ENCODE data around the gene WDR7.

Gene WDR7

DNA sequence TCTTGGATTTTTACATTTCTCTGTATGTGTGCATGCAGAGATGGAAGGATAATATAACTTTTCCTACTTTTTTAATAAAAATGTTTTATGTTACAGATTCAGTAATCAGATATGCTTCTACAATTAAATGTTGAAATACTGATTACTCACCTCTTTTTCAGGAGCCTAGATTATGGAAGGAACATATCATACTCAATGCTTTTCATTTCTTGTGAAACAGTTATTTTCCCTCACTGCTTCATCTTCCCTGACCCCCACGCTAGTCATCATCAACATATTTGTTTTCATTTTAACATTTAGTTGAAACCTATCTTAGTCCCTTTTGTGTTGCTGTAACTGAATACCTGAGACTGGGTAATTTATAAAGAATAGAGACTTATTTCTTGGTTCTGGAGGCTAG, 190.7 kb downstream of the WDR7 start:
- H3K27me3 Mint-ChIP-seq = no peaks in the 10 kb centered on the region
- no peak overlapping the region for H3K4me3 Mint-ChIP-seq
- peaks cover 20% of the 10 kb centered on the region for H3K36me3 Mint-ChIP-seq
- no peak overlapping the region for H3K27ac Mint-ChIP-seq
- H3K9me3 Mint-ChIP-seq (ENCODE audit: low read depth) = peaks cover 3% of the 10 kb centered on the region
- H3K4me1 Mint-ChIP-seq (ENCODE audit: low read depth) = no peaks in the 10 kb centered on the region

GRCh38 chr18:56843241-56843640, 192.1 kb downstream of the WDR7 start:
- H3K9me3 Mint-ChIP-seq (ENCODE audit: low read depth) = peaks cover 4% of the 10 kb centered on the region
- peaks cover 20% of the 10 kb centered on the region for H3K36me3 Mint-ChIP-seq
- H3K4me3 Mint-ChIP-seq = no peak overlapping the region
- no peak overlapping the region for H3K27ac Mint-ChIP-seq
- no peaks in the 10 kb centered on the region for H3K4me1 Mint-ChIP-seq (ENCODE audit: low read depth)
- no peaks in the 10 kb centered on the region for H3K27me3 Mint-ChIP-seq

DNA sequence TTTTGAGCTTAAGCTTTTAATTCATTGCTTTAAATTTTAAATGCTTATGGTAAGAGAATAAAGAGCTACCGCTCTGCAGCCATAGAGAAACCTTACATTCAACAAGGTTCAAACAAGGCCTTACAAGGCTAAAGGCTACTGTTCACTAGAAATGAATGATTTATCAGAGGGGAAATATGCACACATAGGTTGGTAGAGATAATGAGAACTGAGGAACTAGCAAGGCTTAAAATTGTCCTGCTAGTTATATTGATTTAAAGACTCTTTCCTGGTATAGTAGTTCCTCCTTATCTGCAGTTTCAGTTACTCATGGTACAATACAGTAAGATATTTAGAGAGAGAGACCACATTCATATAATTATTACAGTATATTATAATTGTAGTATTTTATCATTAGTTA, 193.4 kb downstream of the WDR7 start:
- H3K27ac Mint-ChIP-seq = no peak overlapping the region
- no peaks in the 10 kb centered on the region for H3K27me3 Mint-ChIP-seq
- H3K36me3 Mint-ChIP-seq = peaks cover 26% of the 10 kb centered on the region

GRCh38 chr18:56851774-56852173, 200.6 kb downstream of the WDR7 start:
- no peak overlapping the region for H3K27ac Mint-ChIP-seq

More for the DNA sequence above, 193.4 kb downstream of the WDR7 start:
- Mint-ChIP-seq H3K4me3 (no peak overlapping the region), H3K9me3 (ENCODE audit: low read depth) (peaks cover 4% of the 10 kb centered on the region), H3K4me1 (ENCODE audit: low read depth) (no peaks in the 10 kb centered on the region)

DNA sequence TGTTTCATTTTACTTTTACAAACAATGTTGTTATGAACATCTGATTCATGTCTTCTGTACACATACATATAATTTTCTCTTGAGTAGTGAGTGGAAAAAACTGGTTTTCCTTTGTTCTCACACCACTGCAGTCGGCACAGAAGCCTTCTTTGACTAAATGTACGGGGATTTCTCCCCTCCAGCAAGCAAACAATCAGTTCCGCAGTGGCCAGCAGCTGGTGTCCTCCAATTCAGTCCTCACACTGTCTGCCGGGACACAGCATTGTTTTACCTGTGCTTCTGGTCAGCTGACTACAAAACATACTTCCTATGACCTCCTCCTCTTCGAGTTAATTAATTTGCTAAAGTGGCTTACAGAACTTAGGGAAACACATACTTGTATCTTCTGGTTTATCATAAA, 202.8 kb downstream of the WDR7 start:
- peaks cover 23% of the 10 kb centered on the region for H3K36me3 Mint-ChIP-seq
- no peaks in the 10 kb centered on the region for H3K9me3 Mint-ChIP-seq (ENCODE audit: low read depth)
- H3K27me3 Mint-ChIP-seq = no peaks in the 10 kb centered on the region
- H3K27ac Mint-ChIP-seq = no peak overlapping the region
- H3K4me1 Mint-ChIP-seq (ENCODE audit: low read depth) = peaks cover 3% of the 10 kb centered on the region
- H3K4me3 Mint-ChIP-seq = no peak overlapping the region

More at GRCh38 chr18:56851774-56852173, 200.6 kb downstream of the WDR7 start:
- Mint-ChIP-seq H3K4me1 (ENCODE audit: low read depth) (peaks cover 3% of the 10 kb centered on the region), H3K4me3 (no peak overlapping the region), H3K27me3 (no peaks in the 10 kb centered on the region), H3K9me3 (ENCODE audit: low read depth) (peaks cover 1% of the 10 kb centered on the region), H3K36me3 (peaks cover 22% of the 10 kb centered on the region)

DNA sequence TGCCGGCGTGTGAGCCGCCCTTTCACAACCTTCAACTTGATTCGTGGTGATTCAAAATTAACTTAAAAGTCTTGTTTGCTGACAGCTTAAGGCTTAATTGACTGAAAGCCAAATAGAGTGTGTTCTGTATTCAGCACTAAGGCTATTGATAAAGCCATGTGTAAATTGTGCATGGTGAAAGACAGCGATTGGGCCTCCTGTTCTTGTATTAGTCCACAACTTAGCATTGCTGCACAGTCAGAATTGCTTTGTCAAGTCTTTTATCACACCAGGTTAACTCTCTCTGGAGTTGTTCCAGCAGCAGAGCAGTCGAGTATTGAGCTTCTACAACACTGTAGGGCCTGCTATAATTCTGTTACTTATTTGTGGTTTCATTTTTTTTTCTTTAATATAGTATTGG, 210.1 kb downstream of the WDR7 start:
- no peaks in the 10 kb centered on the region for H3K9me3 Mint-ChIP-seq (ENCODE audit: low read depth)
- H3K27me3 Mint-ChIP-seq = no peaks in the 10 kb centered on the region
- H3K4me3 Mint-ChIP-seq = no peak overlapping the region
- H3K36me3 Mint-ChIP-seq = peaks cover 4% of the 10 kb centered on the region
- no peaks in the 10 kb centered on the region for H3K4me1 Mint-ChIP-seq (ENCODE audit: low read depth)
- H3K27ac Mint-ChIP-seq = no peak overlapping the region

DNA sequence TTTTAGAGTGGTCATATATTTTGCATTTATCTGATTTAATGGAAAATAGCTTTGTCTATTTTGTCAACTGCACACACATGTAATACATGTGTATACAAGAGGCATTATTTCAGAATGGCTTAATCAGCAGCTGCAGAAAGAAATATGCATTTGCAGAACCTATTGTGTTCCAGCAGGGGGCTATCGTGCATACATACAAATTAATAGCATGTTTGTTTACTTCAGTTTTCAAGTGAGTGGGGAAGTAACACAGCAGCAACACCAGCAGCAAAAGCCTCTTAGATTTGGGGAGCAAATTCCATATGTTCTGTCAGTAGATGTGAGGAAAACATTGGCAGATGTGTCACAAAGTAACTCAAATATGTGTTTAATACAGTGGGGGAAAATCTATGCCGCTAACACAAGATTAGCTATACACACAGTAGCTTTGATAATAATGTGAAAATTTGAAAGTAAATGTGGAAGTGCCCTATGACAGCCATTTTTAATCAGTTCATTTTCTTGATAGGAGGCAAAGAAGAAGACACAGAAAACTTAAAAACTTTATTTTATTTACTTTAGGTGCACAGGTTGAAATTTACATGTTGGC, 218.1 kb downstream of the WDR7 start:
- Mint-ChIP-seq H3K4me1 (ENCODE audit: low read depth) (peaks cover 22% of the 10 kb centered on the region), H3K4me3 (no peak overlapping the region), H3K36me3 (no peaks in the 10 kb centered on the region), H3K27me3 (no peaks in the 10 kb centered on the region), H3K9me3 (ENCODE audit: low read depth) (no peaks in the 10 kb centered on the region), H3K27ac (no peak overlapping the region)

DNA sequence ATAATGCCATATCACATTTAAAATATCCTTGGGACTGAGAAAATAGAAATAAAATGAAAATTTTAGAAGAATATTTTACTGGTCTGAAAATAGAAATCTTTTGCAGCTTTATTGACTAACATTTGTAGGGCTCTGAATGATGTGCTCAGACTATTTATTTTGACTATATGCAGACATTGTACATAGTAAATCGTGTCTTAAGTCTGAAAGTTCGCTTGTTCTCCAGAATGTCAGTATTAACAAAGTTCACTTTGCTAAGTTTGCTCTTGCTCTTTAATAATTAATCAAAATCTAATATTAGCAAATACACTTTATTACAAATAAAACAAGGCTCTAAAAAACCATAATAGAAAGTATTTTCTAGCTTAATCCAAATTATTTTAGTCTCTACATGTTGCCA, 219.8 kb downstream of the WDR7 start:
- Mint-ChIP-seq H3K4me1 (ENCODE audit: low read depth) (peaks cover 23% of the 10 kb centered on the region), H3K36me3 (peaks cover 5% of the 10 kb centered on the region), H3K27me3 (no peaks in the 10 kb centered on the region), H3K4me3 (no peak overlapping the region), H3K9me3 (ENCODE audit: low read depth) (no peaks in the 10 kb centered on the region), H3K27ac (no peak overlapping the region)

DNA sequence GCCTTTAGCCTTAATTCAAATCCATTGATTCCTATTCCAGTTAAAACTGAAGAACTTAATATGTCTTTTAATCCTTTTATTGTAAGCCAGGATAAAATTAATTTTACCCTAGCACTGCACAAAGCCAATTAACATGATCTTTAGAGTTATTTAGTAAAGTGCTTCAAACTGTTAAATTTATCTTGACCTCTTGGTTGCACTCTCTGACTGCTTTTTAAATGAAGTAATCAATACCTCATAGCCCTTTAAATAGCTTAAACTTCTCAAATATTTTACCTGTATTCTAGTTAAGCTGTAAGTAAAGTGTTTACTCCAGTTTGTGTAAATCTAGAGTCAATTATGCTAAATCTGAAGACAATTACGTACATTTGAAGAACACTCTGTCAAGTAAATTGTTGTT, 221.0 kb downstream of the WDR7 start:
- Mint-ChIP-seq H3K27me3 (no peaks in the 10 kb centered on the region), H3K4me1 (ENCODE audit: low read depth) (peaks cover 23% of the 10 kb centered on the region), H3K36me3 (peaks cover 5% of the 10 kb centered on the region), H3K9me3 (ENCODE audit: low read depth) (no peaks in the 10 kb centered on the region), H3K4me3 (no peak overlapping the region), H3K27ac (no peak overlapping the region)

DNA sequence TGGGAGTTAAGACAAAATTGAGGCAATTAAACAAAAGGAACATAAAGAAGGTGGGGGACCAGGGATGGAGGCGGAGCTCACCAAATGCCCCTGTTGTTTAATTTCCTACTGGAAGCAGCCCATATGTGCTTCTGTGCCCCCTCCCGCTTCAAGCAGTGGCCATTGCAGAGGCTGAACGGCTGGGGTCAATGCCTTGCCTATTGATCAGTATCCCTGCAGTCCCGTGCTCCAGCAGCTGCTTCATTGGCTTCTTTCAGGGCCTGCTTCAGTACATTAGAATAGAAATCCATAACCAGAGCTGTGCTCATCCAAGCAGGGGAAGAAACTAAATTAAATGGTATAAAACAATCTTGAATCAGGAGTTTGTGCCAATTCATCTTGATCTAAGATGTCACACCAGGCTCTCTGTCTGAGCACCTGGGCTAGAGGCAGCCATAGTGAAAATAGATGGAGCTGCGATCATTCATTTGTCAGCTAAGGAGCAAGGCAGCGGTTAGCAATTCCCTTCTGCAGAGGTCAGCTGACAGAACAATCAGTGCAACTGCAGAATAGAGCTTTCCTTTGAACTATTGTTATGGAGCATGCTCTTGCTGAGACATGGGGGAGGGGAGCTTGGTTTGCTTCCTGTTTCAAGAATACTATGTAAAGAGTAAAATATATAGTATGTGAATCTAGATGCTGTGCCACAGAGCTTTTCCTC, 222.4 kb downstream of the WDR7 start:
- Mint-ChIP-seq H3K4me3 (no peak overlapping the region), H3K27me3 (no peaks in the 10 kb centered on the region), H3K9me3 (ENCODE audit: low read depth) (no peaks in the 10 kb centered on the region), H3K4me1 (ENCODE audit: low read depth) (peaks cover 23% of the 10 kb centered on the region), H3K27ac (no peak overlapping the region), H3K36me3 (peaks cover 5% of the 10 kb centered on the region)

DNA sequence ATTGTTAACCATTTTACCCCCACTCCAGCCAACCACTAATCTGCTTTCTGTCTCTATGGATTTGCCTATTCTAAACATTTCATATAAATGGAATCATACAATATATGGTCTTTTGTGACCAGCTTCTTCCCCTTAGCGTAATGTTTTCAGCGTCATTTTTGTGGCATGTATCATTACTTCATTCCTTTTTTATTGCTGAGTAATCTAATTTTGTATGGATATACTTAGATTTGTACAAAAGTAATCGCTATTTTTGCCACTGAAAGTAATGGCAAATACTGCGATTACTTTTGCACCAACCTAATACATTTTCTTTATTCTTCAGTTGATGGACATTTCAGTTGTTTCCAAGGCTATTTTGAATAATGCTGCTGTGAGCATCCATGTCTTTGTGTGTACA, 227.6 kb downstream of the WDR7 start:
- Mint-ChIP-seq H3K27ac (no peak overlapping the region), H3K9me3 (ENCODE audit: low read depth) (no peaks in the 10 kb centered on the region), H3K27me3 (no peaks in the 10 kb centered on the region), H3K36me3 (peaks cover 29% of the 10 kb centered on the region), H3K4me1 (ENCODE audit: low read depth) (peaks cover 6% of the 10 kb centered on the region), H3K4me3 (no peak overlapping the region)

GRCh38 chr18:56884511-56884910, 233.4 kb downstream of the WDR7 start:
- H3K9me3 Mint-ChIP-seq (ENCODE audit: low read depth) = no peaks in the 10 kb centered on the region
- H3K4me1 Mint-ChIP-seq (ENCODE audit: low read depth) = no peaks in the 10 kb centered on the region
- H3K4me3 Mint-ChIP-seq = no peak overlapping the region

DNA sequence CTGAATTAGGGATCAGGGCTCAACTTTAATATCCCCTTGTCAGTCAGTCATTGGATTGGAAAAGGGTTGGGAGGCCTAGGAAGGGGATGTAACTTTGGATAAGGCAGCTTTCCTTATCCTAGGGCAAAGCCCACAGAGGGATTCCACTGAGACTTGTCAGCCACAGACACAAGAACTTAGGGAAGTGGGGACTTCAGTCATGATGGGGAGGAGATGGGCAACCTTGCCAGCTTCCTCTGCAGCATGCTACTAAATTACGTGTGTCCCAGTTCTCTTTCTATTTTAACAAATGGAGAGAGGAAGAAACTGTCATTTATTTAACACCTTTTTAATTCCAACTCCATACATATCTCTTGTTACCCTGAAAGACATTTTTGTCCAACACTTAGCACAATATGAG, 237.8 kb downstream of the WDR7 start:
- Mint-ChIP-seq H3K27ac (no peak overlapping the region), H3K36me3 (peaks cover 27% of the 10 kb centered on the region), H3K27me3 (no peaks in the 10 kb centered on the region), H3K4me1 (ENCODE audit: low read depth) (no peaks in the 10 kb centered on the region), H3K4me3 (no peak overlapping the region), H3K9me3 (ENCODE audit: low read depth) (no peaks in the 10 kb centered on the region)

More at GRCh38 chr18:56884511-56884910, 233.4 kb downstream of the WDR7 start:
- peaks cover 40% of the 10 kb centered on the region for H3K36me3 Mint-ChIP-seq
- no peaks in the 10 kb centered on the region for H3K27me3 Mint-ChIP-seq
- H3K27ac Mint-ChIP-seq = no peak overlapping the region

- H3K36me3 Mint-ChIP-seq = peaks cover 21% of the 10 kb centered on the region
- no peaks in the 10 kb centered on the region for H3K9me3 Mint-ChIP-seq (ENCODE audit: low read depth)
- H3K27ac Mint-ChIP-seq = no peak overlapping the region
Measured at GRCh38 chr18:56889621-56890020, 238.5 kb downstream of the WDR7 start.

DNA sequence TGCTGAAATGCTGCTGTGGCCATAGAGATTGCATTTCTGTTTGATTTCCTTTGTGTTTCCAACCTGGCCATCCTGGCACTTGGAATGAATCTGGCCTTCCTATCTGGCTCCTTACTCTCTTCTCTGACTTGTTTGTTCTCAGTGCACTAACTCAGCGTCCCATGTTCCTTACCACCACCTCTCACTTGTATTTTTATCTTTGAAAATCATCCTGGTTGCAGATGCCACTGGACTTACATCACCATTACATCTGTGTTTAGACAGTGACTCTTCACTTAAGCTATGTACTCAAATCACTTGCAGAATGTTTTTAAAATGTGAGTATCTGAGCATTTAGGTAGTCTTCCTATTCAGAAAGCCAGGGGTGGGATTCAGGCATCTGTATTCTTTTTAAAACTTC, 239.5 kb downstream of the WDR7 start:
- no peak overlapping the region for H3K27ac Mint-ChIP-seq
- no peaks in the 10 kb centered on the region for H3K27me3 Mint-ChIP-seq
- H3K9me3 Mint-ChIP-seq (ENCODE audit: low read depth) = no peaks in the 10 kb centered on the region
- no peaks in the 10 kb centered on the region for H3K4me1 Mint-ChIP-seq (ENCODE audit: low read depth)
- H3K4me3 Mint-ChIP-seq = no peak overlapping the region
- H3K36me3 Mint-ChIP-seq = peaks cover 18% of the 10 kb centered on the region

More at GRCh38 chr18:56889621-56890020, 238.5 kb downstream of the WDR7 start:
- Mint-ChIP-seq H3K27me3 (no peaks in the 10 kb centered on the region), H3K4me1 (ENCODE audit: low read depth) (no peaks in the 10 kb centered on the region), H3K4me3 (no peak overlapping the region)

DNA sequence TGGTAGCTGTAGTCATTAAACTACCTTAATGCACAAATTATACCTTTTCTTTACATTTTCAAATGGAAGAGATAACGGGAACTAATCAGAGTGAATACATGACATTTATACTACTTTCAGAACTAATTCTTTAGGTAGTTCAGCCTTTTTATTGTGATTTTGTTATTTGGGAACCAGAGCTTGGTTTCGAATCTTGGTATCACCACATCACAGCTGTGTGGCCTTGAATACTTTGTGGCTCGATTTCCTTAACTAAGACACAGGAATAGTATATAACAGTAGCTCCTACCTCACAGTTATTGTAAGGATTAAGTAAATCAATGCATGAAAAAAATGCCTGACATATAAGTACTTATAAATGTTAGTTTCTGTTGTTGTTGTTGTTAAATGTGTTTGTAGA, 240.0 kb downstream of the WDR7 start:
- Mint-ChIP-seq H3K4me1 (ENCODE audit: low read depth) (no peaks in the 10 kb centered on the region), H3K27ac (no peak overlapping the region), H3K9me3 (ENCODE audit: low read depth) (no peaks in the 10 kb centered on the region), H3K4me3 (no peak overlapping the region), H3K27me3 (no peaks in the 10 kb centered on the region), H3K36me3 (peaks cover 15% of the 10 kb centered on the region)

Measured in activated naive CD8-positive, alpha-beta T cell (primary cell).